RPMI8226 (cell line): Measurements from ENCODE around the gene ASCL2.

Experiments
- DNase-seq: peaks from one replicate; pipeline ENCODE4 v3.0.0-alpha.2; 2015

ASCL2 gene

DNA sequence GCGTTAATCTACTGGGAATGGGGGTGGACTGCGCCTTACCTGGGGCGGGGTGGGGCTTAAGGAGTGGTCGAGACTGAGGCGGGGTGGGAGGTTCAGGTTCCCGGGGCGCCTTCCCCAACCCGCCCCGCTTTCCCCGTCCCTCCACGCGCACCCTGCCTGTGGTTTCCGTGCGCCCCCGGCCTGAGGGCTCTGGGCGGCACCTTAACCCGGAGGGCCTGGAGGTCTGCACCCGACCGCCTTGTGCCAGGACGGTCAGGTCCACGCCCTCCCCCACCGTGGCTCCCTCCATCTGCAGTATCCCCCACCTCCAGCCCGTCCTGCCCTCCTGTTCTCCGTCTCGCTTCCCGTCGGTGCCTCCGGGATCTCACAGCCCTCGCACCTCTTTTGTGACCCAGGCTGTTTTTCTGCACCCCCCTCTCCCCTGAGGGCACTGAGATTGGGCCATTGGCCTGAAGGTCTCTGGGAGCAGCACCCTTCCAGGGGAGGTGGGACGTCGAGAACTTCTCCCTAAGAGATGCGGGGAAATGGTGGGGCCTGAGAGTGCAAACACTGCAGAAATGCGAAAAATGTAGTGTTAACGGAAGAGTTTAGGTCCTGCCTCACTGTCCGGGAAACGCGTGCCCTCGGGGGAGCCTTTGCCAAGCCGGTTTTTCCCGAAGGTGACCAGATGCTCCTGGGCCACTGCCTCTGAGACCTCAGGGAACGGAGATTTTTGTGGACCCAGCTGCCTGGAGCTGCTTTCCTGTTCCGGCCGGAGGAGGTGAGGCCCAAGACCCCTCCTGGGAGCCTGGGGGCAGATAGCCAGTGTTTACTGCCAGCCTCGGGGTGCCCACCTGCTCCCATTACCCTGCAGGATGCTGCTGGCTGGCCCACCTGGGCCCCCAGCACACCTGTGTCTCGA, 1.2 kb upstream of the ASCL2 start:
- DNase-seq: no peak

DNA sequence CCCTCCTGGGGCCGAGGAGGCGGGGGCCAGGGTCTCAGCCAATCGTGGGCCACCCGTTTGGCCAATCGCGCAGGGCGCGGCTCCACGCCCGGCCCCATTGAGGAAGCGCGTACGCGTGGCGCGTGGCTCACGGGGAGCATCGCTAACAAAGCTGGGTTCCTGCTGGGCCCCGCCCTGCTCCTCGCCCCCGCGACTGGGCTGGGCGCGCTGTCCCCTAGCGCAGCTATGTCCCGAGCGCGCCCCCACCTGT, 614 bp upstream of the ASCL2 start:
- DNase-seq: no peak

DNA sequence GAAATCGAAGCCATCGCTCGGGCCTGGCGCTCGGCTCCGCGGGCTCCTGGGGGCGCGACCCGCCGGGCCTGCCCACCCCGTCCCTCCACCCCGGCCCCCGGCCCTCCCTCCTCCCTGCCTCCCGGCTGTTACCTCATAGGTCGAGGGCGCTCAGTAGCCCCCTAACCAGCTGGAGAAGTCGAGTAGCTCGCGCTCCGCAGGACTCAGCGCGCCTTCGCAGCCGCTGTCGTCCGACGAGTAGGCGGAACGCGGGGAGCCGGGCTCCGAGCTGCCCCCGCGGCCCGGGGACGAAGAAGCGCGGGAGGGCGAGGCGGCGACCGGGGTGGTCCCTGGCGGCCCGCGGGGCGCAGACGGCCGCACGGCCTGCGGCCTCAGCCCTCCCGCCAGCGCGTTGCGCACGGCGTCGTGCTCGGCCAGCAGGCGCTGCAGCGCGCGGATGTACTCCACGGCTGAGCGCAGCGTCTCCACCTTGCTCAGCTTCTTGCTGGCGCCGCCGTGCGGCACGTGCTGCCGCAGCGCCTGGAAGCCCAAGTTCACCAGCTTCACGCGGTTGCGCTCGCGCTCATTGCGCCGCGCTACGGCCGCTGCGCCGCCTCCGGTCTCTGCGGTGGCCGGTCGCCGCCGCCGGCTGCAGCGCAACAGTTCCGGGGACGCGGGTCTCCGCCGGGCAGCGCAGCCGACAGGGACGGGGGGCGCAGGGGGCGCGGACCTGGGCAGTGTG, 627 bp downstream of the ASCL2 start:
- no peak for DNase-seq

DNA sequence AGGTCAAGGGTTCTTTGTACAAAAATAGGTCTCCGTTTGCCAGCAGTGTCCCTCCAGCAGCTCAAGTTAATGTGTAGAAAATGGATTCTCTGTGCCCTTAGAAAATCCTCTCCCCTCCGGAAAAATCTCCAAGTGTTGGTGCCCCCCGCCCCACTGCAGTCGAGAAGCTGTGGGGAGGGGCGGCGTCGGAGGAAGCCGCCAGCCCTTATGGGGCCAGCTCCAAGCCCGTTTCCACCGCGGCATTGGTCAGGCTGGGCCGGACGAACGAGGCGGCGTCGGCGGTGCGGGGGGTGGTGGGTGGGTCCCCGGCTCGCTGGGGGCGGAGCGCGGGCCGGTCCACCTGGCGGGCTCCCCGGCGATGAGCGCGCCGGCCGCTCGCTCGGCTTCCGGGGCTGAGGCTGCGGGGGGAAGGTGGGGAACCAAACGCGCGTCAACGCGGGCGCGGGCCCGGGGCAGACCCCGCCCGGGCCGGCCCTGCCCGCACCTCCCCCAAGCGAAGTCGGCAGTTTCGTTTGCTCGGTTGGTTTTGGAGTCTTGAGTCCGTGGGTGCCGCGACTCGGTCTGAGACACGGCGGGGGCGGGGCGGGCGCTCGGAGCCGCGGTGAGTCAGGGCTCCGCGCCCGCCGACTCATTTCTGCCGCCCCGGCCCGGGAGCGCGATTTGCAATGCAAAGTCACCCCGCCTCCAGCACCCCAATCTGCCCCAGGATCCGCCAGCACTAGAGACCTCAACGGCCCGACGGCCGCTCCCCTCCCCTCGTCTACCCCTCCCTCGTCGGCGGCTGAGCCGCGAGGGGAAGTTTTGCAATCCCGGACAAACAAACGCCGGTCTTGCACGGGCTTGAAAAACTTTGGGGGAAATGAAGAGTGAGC, 1.4 kb downstream of the ASCL2 start:
- no peak for DNase-seq

DNA sequence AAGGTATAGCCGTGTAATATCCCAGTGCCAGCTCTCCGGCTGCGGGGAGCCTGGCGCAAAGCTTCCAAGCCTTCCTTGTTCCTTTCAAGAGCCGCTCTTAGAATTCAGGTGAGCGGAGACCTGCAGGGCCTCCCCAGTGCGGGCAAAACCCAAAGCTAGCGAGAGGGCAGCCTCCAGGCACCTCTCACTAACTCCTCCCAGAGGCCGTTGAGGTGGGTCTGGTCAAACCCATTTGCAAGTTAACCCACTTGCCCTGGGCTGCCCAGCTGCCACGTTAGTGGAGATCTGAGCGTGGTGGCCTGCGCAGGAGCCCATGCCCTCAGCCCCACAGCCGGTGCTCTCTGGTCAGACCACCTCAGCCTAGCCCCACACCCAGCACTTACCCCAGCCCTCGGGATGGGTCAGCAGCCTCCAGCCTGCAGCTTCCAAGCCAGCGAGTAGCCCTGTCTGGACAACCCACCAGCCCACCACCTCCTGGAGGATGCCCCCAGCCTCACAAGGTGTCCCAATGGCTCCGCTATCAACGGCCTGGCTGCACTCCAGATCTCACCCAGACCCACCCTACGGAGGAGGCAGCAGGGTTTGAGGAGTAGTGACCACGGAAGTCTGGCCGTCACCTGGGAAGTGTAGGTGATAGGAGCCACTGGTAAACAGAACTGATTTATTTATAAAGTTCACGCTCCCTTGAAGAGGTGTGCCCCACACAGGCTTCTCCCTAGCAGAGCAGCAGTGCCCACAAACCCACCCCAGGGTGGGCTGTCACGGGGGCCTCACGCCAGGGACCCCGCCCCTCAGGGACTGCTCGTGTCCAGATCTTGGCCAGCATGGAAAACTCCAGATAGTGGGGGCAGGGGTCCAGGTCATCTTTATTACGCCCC, 2.3 kb downstream of the ASCL2 start:
- no peak for DNase-seq

DNA sequence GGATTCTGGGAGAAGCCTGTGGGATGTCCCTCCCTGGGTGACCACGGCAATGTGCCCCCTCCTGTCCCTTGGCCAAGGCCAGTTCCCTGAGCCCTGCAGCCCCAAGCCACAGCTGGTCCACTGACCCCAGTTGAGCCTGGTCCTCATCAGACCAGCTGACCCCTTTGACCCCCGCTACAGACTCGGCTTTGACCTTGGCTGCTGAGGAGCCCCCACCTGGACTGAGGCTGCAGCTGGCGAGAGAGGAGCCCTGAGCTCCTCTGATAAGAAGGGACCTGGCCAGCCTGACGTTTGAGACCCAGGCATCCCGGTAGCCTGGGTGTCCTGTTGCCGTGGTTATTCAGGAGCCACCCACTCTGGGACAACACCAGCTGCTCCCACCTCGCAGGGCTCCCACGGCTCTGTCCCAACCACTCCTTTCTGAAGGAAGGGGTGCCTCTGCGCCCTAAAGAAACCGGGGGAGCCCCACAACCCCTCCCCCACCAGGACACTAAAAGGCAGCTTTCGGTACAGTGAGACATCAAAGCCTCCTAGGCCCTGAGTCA, 3.0 kb downstream of the ASCL2 start:
- no peak for DNase-seq

DNA sequence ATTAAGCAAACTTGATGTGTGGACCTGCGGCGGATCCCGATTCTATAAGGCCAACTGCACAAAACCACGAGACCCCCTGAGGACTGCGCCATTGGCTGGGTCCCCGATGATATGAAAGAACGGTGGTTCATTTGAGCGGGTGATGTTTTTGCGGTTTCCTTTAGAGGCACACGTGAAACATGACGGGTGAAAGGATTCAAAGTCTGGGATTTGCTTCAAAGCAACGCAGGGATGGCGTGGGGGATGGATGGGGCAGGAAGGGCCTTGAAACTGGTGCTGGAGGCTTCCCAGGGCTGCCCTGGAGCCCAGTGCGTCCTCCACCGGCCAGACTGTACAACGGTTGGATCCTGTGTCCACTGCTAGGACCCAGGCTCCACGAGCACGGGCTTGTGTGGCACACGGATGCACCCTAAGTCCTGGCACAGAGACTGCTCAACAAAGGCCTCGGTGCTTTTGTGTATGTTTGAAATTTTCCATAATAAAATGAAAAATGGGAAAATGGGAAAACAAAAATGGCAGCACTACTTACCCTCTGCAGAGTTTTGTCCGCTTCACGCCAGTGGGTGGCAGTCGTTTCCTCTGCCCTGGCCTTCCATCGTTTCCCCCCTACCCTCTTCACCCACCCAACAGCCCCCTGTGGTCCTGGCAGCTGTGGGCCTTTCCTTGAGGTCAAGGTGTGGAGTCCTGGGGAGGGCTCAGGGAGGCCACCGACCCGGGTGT, 3.6 kb downstream of the ASCL2 start:
- no peak for DNase-seq

DNA sequence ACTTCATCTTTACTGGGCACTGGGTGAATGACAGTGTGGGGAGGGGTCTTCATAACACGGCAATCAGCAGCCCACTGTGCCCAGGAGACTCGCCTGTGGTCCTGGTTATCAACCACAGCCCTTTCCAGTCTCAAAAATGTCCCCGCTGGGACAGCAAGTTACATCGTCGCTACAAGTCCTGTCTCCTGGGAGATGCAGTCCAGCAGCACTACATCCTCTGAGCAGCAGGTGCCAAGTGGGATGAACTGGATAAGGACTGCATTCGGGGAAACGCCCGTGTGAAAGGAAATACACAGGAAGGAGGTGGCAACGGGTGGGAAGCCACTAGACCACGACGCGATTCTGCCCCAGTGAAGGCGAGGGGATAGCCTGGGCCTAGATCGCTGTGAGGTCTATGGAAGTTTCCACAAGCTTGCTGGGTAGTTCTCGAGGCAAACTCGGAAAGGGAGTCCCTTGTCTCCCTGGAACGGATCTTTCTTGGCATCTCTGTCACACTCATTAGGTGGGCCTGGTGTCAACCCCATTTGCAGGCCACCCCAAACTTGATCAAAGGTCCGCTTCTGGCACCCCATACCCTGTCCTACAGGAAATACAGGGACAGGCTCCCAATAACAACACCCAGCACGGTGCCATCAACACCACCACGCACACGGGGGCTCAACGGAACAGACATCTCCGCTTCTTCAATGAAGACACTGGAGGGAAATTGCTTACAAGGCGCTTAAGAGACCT, 4.4 kb downstream of the ASCL2 start:
- no peak for DNase-seq

DNA sequence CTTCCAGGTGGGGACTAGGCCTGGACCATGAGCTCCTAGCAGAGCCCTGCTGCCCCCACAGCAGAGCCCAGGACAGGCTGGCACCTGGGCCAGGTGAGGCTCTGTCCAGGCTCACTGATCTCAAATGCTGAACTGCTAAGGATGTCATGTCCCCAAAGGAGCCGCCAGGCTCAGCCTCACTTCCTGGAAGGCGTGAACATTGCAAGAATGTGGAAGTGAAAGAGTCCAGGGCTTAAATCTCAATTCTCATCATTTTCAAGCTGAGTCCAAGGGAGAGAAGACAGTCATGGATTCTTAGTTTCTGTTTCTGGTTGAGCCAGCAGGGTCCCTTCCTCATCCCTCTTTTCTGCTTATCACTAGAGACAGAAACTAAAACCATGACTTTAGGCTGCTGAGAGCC, 5.0 kb downstream of the ASCL2 start:
- peak; percentile 73 for DNase-seq

DNA sequence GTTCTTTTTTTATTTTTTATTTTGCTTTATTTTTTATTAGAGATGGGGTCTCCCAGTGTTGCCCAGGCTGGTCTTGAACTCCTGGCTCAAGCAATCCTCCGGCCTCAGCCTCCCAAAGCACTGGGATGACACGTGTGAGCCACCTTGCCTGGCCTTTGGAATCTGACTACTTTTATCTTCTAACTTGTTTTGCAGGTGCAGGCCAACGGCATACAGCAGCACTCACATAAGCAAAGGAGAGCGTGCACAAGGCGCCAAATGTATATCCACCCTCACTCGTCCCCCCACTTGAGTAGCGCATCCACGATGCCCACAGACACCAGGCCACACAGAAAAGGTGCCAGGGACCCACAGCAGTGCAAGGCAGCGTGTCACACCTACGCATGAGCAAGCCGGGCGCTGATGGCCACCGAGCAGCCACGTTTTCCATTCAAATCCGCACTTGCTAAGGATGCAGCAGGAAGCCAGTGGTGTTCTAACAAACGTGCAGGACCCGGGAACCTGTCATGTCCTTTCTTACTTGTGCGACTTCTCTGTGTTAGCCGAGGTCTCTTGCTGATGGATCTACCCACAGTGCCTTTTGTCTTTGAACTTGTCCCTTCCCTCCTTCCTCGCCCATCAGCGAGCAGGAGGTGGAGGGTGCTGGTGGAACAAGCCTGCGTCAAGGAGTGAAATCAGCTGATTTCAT, 5.9 kb downstream of the ASCL2 start:
- no peak for DNase-seq

DNA sequence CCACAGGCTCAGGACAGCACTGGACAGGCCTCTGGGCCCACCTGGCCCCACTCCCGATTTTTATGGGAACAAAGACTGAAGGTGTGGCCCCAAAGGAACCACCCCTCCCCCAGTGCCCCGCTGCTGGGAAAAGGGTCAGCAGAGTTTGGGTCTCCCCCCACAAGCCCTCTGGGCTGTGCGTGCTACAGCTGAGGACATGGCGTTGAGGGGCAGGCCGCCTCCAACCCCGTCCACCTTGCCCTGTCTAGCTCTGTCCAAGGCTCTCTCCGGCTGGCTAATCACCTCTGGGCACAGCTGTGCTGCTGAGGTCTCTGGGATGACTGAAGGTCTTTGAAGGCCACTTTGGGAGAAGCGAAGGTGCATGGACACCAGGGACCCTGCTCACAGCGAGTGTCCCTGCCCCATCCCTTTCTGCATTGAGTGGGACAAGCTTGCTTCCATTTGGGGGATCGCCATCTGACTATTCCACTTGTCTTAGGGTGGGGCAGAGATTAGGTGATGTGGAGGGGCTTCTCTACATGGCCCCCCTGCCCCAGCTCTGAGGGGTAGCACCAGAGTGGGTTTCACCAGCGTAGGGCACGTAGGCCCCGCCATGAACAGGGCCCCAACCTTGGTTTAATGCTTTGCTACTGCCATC, 6.5 kb downstream of the ASCL2 start:
- DNase-seq: no peak

DNA sequence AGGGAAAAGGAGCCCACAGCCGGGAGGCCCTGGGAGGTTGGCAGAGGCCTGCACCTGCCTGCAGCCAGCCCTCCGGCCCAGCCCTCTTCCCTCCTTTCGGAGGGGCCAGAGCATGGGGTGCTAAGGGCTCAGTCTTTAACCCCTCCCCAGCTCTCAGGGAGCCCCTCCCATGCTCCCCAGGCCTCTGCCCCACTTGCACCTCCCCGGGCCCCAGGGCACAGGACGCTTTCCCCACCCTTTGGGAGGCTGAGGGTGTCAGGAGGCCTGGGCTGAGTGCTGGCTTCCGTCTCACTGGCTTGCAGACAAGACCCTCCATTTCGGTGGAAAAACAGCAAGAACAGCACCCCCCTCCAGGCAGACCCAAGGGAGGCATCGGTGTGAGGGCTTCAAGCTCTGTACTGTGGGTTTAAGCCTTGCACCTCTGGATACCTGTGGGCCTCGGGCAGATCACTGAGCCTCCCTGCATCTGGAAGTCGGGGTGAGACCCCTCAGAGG, 7.3 kb downstream of the ASCL2 start:
- DNase-seq: no peak

DNA sequence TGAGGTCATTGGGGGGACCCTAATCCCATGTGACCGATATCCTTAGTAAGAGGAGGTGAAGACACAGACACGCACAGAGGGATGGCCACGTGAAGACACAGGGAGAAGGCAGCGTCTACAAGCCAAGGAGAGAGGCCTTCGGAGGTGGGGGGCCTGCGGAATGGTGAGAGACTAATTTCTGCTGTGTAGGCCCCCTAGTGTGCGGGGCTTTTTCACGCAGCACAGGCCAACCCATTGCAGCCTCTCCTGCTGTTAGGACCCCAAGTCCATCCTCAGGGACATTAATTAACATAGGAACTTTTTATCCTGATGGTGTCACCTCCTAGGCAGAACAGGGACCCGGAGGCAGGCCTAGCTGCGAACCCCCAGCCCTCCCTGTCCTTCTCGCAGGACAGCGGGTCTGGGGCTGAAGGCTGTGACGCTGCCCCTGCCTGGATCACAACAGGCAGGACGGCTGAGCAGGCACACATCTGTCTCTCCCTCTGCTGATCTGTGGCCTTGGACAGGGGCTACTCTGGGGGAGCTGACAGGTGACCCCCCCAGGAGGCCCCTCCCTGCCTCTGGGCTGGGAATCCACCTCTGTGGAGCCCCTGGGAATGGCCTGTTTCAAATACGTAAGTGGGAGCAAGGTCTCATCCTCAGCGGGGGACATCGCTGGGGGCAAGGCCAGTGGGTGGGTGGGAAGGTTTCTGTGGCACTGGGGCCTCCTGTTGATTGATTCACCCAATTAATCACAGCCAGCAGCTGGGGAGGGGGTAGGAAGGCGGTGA, 7.9 kb downstream of the ASCL2 start:
- no peak for DNase-seq

DNA sequence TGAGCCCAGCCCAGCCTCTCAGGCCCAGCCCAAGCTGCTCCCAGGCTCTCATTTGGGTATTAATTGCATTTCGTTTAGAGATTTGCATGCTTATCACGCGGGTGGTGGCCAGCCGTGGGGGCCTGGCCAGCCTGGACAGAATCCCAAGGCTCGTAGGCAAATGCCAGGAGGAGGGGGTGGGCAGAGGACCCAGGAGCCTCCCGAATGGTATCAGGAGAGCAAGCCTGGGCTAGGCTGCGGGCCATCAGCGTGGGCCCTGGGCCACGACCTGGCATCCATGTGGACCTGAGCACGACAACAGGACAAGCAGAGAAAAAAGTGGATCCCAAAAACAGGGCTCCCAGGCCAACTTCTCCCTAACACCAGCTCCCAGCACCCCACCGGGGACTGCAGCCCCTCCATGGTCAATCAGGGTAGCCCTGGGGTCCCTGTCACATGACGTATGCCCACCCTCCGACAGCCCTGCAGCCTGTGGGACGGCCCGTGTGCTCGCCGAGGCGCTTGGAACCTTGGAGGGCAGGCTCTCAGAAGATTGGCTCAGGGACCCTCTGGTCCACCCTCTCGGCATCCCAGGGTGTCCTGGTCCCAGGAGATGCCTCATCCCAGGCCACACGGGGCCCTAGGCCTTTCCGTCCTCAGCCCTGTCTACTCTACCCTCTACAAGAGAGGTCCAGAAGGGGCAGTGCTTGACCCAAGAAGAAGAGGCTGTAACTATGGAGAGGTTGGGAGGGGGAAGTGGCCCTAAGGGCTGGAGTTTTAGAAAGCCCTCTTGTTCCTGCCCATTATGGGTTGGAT, 8.8 kb downstream of the ASCL2 start:
- DNase-seq: no peak

DNA sequence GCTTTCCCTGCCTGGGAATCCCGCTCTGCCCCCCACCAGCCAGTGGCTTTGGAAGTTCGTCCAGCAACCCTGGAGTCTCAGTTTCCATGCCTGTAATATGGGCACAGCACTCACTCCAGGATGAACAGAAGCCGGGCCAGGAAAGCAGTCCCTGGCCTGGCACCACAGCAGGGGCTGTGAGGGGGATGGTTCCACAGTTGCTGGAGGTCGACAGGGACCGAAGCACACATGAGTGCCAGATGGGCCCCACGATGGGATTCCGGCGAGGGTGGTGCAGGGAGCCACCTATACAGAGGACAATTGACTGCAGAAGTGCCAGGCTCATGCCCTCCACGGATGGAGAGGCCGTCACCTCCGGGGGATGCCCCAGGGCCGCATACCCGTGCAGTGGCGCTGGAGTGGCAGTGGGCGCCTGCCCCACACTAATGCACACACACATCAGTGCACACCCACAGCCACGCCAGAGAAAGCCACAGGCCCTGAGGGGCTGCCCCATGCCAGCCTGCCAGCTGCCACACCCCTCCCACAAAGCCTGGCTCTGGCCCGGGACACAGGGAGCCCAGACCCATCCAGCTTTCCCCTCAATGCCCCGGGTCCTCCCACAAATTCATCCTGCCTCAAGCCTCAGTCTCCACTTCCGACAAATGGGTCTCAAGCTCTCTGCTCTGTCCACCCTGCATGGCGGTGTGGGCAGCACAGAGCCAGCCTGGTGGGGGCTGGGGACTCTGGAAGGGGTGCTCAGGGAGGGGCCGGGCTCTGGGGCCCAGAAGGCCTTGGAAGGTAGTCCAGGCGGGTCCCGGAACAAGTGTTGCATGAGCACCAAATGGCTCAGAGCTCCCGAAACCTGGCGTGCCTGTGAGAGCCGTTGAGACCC, 9.7 kb downstream of the ASCL2 start:
- no peak for DNase-seq

DNA sequence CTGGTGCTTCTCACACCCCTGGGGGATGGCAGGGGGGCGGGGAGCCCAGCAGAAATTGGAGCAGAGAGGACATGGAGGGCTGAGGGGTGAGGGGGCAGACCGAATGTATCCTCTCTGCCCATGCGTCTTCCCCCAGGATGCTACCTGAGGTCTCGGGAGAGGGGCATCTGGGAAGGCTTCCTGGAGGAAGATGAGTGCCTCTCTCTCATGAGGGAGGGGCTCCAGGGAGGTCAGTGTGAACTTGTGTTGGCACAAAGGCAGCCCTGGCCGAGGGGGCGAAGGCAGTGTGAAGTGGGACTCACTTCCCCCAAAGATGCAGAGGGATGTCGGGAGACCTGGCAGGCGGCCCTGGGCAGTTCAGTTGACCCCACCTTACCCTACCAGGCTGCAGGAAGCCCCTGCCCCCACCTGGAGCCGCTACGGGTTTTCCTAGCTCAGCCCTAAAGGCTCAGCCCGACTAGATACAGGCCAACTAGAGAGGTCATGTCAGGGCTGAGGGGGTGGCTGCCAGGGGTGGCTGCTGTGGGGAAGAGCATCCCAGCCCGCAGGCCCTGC, 10.4 kb downstream of the ASCL2 start:
- DNase-seq: no peak

DNA sequence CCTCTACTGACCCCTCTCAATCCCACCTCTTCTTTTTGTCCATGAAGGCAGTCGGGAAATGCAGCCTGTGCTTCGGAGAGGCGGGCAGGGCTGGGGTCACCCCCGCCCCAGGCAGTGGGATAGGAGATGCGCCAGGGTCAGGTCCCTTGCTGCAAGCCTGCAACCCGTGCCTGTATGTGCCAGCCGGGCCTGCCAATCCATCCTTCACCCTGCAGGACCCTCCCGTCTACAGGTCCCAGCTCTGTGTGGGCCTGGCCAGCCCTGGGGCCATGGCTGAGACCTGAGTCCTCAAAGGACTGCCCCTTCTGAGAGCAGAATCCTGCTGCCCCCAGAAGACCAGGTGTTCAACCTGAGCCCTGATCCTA, 10.9 kb downstream of the ASCL2 start:
- DNase-seq: no peak
